ENCODE measurements around the gene SLC9A9. TPM values are rescaled to one million over a fixed set of nuclear protein-coding genes. Genes with fewer than 3 reads are reported as not detected.

SLC9A9 gene
- total RNA-seq, 1 donor from 2014 or later, result 11.4 TPM

DNA sequence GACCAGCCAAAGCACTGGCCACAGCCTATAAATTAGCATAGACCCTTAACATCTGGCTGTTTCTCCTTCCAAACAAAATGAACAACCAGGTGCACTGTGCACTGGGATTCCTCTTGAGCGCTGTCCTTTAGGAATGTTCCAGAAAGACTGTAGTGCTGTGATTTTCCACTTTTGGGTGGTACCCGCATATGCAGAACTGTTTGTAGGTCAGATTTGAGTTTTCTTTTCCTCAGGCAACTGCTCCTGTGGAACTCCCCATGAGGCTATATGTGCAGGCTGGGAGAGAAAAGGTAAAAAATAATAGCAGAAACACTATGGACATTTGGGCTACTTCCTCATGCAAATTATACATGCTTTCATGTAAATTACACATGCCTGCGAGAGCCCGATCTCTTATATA, 589.6 kb downstream of the SLC9A9 start:
- Mint-ChIP-seq H3K27ac (ENCODE audit: unreplicated experiment) (no peak overlapping the region), H3K27me3 (ENCODE audit: unreplicated experiment) (no peaks in the 10 kb centered on the region), H3K4me1 (ENCODE audit: low read depth, unreplicated experiment) (peaks cover 4% of the 10 kb centered on the region), H3K9me3 (ENCODE audit: unreplicated experiment) (no peaks in the 10 kb centered on the region), H3K4me3 (ENCODE audit: unreplicated experiment) (no peak overlapping the region), H3K36me3 (ENCODE audit: unreplicated experiment) (no peaks in the 10 kb centered on the region)
- TF ChIP-seq, protein P1, sequence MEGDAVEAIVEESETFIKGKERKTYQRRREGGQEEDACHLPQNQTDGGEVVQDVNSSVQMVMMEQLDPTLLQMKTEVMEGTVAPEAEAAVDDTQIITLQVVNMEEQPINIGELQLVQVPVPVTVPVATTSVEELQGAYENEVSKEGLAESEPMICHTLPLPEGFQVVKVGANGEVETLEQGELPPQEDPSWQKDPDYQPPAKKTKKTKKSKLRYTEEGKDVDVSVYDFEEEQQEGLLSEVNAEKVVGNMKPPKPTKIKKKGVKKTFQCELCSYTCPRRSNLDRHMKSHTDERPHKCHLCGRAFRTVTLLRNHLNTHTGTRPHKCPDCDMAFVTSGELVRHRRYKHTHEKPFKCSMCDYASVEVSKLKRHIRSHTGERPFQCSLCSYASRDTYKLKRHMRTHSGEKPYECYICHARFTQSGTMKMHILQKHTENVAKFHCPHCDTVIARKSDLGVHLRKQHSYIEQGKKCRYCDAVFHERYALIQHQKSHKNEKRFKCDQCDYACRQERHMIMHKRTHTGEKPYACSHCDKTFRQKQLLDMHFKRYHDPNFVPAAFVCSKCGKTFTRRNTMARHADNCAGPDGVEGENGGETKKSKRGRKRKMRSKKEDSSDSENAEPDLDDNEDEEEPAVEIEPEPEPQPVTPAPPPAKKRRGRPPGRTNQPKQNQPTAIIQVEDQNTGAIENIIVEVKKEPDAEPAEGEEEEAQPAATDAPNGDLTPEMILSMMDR (IDR thresholded peaks at IDR 0.05; ENCODE audit: partially characterized antibody, unreplicated experiment), result no peak
- no peak for DNase-seq

DNA sequence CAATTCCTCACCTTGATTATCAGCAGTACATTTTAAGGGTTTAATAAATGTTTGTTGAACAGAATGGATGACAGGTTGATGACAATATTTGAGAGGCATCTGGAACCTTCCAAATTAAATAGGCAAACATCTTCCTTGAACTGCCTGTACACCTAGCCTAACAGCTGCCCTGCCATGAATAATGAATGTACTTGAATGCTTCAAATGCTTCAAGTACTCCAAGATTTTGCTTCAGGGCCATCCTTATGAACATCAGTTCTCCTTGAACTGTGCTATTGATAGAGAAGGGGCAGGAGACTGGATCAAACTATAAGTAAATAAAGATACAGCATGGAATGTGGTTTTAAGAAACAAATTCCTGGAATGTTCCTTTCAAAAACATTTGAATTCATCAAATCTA, 591.9 kb downstream of the SLC9A9 start:
- DNase-seq, result no peak
- TF ChIP-seq, protein P1 (IDR thresholded peaks at IDR 0.05; ENCODE audit: partially characterized antibody, unreplicated experiment), result no peak
- peaks cover 4% of the 10 kb centered on the region for H3K4me1 Mint-ChIP-seq (ENCODE audit: low read depth, unreplicated experiment)
- peaks cover 2% of the 10 kb centered on the region for H3K27me3 Mint-ChIP-seq (ENCODE audit: unreplicated experiment)
- H3K9me3 Mint-ChIP-seq (ENCODE audit: unreplicated experiment), result no peaks in the 10 kb centered on the region
- no peak overlapping the region for H3K4me3 Mint-ChIP-seq (ENCODE audit: unreplicated experiment)
- no peak overlapping the region for H3K27ac Mint-ChIP-seq (ENCODE audit: unreplicated experiment)
- no peaks in the 10 kb centered on the region for H3K36me3 Mint-ChIP-seq (ENCODE audit: unreplicated experiment)

DNA sequence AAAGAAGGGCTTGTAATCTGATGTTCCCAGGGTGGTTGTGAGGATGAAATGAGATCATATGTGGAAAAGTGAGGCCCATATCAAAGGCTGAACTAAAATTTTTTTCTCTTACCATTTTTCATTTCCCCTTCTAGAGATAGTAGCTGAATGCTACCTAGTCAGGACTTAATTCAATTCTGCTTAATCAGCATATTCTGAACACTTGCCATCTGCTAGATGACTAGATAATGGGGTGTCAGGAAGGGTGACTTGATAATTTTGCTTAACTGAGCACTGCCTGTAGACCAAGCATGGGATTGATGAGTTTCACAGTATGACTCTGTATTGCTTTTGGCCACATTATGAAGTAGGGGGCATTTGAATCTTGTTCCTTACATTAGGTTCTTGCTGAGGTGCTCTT, 592.5 kb downstream of the SLC9A9 start:
- TF ChIP-seq, protein P1 (IDR thresholded peaks at IDR 0.05; ENCODE audit: partially characterized antibody, unreplicated experiment), result no peak
- no peaks in the 10 kb centered on the region for H3K36me3 Mint-ChIP-seq (ENCODE audit: unreplicated experiment)

DNA sequence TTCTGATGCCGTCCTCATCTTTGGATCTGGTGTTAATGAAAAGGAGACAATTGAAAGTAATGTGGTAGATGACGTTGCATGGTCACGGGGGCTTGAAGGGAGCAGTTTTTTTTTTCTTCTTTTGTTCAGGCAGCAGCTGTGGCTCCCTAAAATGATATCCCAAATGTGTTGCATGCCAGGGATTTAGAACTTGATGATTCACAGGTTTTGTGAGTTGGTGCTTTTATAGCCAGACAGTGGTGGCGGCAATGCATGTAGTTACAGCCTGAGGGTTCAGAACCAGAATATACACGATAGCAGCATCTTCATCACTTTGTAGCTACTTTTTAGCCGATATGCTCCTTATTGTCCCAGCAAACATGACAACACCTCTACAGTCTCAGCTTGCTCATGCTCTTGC, 595.3 kb downstream of the SLC9A9 start:
- no peak overlapping the region for H3K4me3 Mint-ChIP-seq (ENCODE audit: unreplicated experiment)
- TF ChIP-seq, protein P1 (IDR thresholded peaks at IDR 0.05; ENCODE audit: partially characterized antibody, unreplicated experiment), result no peak
- DNase-seq, result no peak
- no peak overlapping the region for H3K27ac Mint-ChIP-seq (ENCODE audit: unreplicated experiment)
- peaks cover 2% of the 10 kb centered on the region for H3K27me3 Mint-ChIP-seq (ENCODE audit: unreplicated experiment)
- peaks cover 2% of the 10 kb centered on the region for H3K4me1 Mint-ChIP-seq (ENCODE audit: low read depth, unreplicated experiment)
- H3K36me3 Mint-ChIP-seq (ENCODE audit: unreplicated experiment), result peaks cover 4% of the 10 kb centered on the region
- H3K9me3 Mint-ChIP-seq (ENCODE audit: unreplicated experiment), result no peaks in the 10 kb centered on the region

More for the DNA sequence above, 592.5 kb downstream of the SLC9A9 start:
- H3K27ac Mint-ChIP-seq (ENCODE audit: unreplicated experiment), result no peak overlapping the region
- H3K9me3 Mint-ChIP-seq (ENCODE audit: unreplicated experiment), result no peaks in the 10 kb centered on the region
- H3K4me3 Mint-ChIP-seq (ENCODE audit: unreplicated experiment), result no peak overlapping the region
- peaks cover 4% of the 10 kb centered on the region for H3K4me1 Mint-ChIP-seq (ENCODE audit: low read depth, unreplicated experiment)
- H3K27me3 Mint-ChIP-seq (ENCODE audit: unreplicated experiment), result peaks cover 2% of the 10 kb centered on the region
- no peak for DNase-seq

DNA sequence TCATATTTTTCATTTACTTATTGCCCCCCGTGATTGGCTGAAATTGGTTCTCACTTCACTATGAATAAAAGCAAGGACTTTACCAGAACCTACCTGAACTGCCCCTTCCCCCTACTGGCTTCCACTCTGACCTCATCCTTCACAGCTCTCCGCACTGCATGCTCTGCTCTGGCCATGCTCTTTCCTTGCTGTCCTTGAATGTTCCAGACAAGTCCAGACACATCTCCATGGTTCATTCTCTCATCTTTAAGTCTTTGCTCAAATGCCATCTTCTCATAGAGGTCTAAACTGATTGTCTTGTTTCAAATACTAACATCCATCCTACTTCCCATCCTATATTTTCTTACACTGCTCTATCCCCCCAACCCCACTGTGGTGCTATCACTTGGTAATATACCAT, 599.3 kb downstream of the SLC9A9 start:
- no peak for DNase-seq
- Mint-ChIP-seq H3K27me3 (ENCODE audit: unreplicated experiment) (peaks cover 2% of the 10 kb centered on the region), H3K27ac (ENCODE audit: unreplicated experiment) (no peak overlapping the region), H3K4me1 (ENCODE audit: low read depth, unreplicated experiment) (no peaks in the 10 kb centered on the region), H3K9me3 (ENCODE audit: unreplicated experiment) (peaks cover 2% of the 10 kb centered on the region), H3K36me3 (ENCODE audit: unreplicated experiment) (peaks cover 10% of the 10 kb centered on the region), H3K4me3 (ENCODE audit: unreplicated experiment) (no peak overlapping the region)
- TF ChIP-seq, protein P1 (IDR thresholded peaks at IDR 0.05; ENCODE audit: partially characterized antibody, unreplicated experiment), result no peak

All from glutamatergic neuron (in vitro differentiated cells).